22Rv1 (cell line): ENCODE measurements around the gene CDK11B.

Source experiments
- ZFX ChIP-seq: fragments of 450-650 bp; IDR thresholded peaks from 2 replicates; pipeline ENCODE4 v1.6.1; 2017; ENCODE audit warnings: antibody characterized with exemption, borderline replicate concordance
- TF ChIP-seq, protein P1 (sequence below): fragments of 450-650 bp; IDR thresholded peaks from 2 replicates; pipeline ENCODE4 v1.5.1; 2017; ENCODE audit warnings: mild to moderate bottlenecking

GRCh38 chr1:1628754-1629429, 29.9 kb downstream of the CDK11B start:
- TF ChIP-seq, protein P1, sequence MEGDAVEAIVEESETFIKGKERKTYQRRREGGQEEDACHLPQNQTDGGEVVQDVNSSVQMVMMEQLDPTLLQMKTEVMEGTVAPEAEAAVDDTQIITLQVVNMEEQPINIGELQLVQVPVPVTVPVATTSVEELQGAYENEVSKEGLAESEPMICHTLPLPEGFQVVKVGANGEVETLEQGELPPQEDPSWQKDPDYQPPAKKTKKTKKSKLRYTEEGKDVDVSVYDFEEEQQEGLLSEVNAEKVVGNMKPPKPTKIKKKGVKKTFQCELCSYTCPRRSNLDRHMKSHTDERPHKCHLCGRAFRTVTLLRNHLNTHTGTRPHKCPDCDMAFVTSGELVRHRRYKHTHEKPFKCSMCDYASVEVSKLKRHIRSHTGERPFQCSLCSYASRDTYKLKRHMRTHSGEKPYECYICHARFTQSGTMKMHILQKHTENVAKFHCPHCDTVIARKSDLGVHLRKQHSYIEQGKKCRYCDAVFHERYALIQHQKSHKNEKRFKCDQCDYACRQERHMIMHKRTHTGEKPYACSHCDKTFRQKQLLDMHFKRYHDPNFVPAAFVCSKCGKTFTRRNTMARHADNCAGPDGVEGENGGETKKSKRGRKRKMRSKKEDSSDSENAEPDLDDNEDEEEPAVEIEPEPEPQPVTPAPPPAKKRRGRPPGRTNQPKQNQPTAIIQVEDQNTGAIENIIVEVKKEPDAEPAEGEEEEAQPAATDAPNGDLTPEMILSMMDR: no peak
- no peak for TF ChIP-seq ZFX
